Measurements from ENCODE around the gene AMBRA1.

The AMBRA1 gene

DNA sequence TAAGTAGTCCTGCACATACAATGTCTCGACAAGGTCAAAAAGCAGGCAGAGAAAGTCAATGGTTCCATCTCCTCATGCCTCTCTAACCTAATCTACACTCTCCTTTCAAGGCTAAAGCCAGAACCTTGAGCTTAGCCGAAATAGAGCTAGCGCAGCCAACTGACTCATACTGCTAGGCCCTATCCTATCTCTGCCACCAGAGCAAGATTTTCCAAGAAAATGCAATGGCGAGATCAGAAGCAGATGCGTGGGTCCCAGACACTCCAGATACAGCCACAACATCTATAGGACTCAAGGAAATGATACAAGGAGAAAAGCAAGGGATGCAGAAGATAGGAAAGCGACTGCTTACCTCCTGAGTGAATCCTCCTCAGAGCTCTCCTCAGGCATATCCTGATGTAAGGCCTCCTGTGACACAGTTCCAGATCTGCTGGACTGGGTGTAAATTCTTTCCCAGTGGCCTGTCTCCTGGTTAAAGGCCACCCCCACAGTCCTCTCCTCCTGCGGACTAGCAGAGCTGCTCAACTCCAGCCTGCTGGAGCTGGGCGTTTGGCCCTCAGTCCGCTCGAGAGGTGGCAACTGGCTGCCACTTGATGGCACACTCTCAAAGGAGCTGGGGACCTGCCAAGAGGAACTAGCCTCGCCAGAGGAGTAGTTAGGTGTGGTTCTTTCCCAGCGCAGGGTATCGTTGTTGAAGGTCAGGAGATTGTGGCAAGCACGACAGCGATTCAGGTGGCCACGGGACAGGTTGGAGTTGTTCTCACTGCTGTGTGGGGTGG lies 52.0 kb downstream of the AMBRA1 start:
- Histone ChIP-seq H2AFZ (ENCODE audit: low read depth, low read length) (no peak overlapping the region), H3K79me2 (ENCODE audit: insufficient read depth, low read length) (peaks cover 56% of the 10 kb centered on the region), H3K27me3 (ENCODE audit: insufficient read depth, low read length, poor library complexity) (no peaks in the 10 kb centered on the region), H3K9me3 (ENCODE audit: insufficient read depth, low read length, severe bottlenecking) (no peaks in the 10 kb centered on the region), H3K4me1 (ENCODE audit: insufficient read depth, low read length) (0 out of 2 replicates have a peak, but pooled peaks cover 6% of the 10 kb centered on the region), H3K9ac (ENCODE audit: low read depth, low read length) (no peak overlapping the region), H4K20me1 (ENCODE audit: insufficient read depth, low read length) (peaks cover 20% of the 10 kb centered on the region; the same call in 1 of the 2 replicates), H3K36me3 (ENCODE audit: insufficient read depth, low read length) (peaks cover 80% of the 10 kb centered on the region), H3K4me2 (ENCODE audit: insufficient read depth, low read length) (no peak overlapping the region), H3K4me3 (ENCODE audit: low read depth in 1 of 2, low read length in 2 of 2) (no peak overlapping the region), H3K27ac (ENCODE audit: low read length) (no peak overlapping the region)
- DNase-seq (no peak), ATAC-seq (ENCODE audit: insufficient read depth, low read depth) (no peak)
- TF ChIP-seq, protein P1, sequence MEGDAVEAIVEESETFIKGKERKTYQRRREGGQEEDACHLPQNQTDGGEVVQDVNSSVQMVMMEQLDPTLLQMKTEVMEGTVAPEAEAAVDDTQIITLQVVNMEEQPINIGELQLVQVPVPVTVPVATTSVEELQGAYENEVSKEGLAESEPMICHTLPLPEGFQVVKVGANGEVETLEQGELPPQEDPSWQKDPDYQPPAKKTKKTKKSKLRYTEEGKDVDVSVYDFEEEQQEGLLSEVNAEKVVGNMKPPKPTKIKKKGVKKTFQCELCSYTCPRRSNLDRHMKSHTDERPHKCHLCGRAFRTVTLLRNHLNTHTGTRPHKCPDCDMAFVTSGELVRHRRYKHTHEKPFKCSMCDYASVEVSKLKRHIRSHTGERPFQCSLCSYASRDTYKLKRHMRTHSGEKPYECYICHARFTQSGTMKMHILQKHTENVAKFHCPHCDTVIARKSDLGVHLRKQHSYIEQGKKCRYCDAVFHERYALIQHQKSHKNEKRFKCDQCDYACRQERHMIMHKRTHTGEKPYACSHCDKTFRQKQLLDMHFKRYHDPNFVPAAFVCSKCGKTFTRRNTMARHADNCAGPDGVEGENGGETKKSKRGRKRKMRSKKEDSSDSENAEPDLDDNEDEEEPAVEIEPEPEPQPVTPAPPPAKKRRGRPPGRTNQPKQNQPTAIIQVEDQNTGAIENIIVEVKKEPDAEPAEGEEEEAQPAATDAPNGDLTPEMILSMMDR (IDR thresholded peaks at IDR 0.05; ENCODE audit: borderline replicate concordance, extremely low read depth, low read length, poor library complexity, severe bottlenecking): peak; percentile 38
- no peak for TF ChIP-seq EZH2 (IDR thresholded peaks at IDR 0.05; ENCODE audit: borderline replicate concordance, low read depth, low read length, severe bottlenecking)

DNA sequence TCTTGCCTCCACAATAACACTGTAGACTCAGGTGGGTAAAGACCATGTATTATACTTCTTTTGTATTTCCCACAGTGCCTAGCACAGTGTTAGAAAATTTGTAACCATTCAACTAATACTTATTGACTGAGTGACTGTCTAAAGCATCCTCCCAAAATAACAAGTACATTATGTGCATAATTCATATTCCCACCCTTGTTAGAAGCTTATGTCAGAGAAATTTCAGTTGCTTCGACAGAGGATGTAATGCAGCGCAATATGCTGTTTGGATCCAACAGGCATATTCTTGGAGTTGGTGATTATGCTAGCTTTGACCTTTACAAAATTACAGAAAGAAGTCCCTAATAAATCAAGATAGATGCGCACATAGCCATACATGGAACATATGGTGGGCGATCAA lies 53.0 kb downstream of the AMBRA1 start:
- Histone ChIP-seq H3K4me2 (ENCODE audit: insufficient read depth, low read length) (no peak overlapping the region), H3K9ac (ENCODE audit: low read depth, low read length) (no peak overlapping the region), H3K27me3 (ENCODE audit: insufficient read depth, low read length, poor library complexity) (no peaks in the 10 kb centered on the region), H3K36me3 (ENCODE audit: insufficient read depth, low read length) (peaks cover 71% of the 10 kb centered on the region), H4K20me1 (ENCODE audit: insufficient read depth, low read length) (peaks cover 29% of the 10 kb centered on the region), H3K27ac (ENCODE audit: low read length) (no peak overlapping the region), H2AFZ (ENCODE audit: low read depth, low read length) (no peak overlapping the region), H3K9me3 (ENCODE audit: insufficient read depth, low read length, severe bottlenecking) (no peaks in the 10 kb centered on the region), H3K79me2 (ENCODE audit: insufficient read depth, low read length) (peaks cover 65% of the 10 kb centered on the region), H3K4me3 (ENCODE audit: low read depth in 1 of 2, low read length in 2 of 2) (no peak overlapping the region), H3K4me1 (ENCODE audit: insufficient read depth, low read length) (0 out of 2 replicates have a peak, but pooled peaks cover 6% of the 10 kb centered on the region)
- no peak for ATAC-seq (ENCODE audit: insufficient read depth, low read depth)
- no peak for DNase-seq
- TF ChIP-seq, protein P1 (IDR thresholded peaks at IDR 0.05; ENCODE audit: borderline replicate concordance, extremely low read depth, low read length, poor library complexity, severe bottlenecking): no peak
- no peak for TF ChIP-seq EZH2 (IDR thresholded peaks at IDR 0.05; ENCODE audit: borderline replicate concordance, low read depth, low read length, severe bottlenecking)

DNA sequence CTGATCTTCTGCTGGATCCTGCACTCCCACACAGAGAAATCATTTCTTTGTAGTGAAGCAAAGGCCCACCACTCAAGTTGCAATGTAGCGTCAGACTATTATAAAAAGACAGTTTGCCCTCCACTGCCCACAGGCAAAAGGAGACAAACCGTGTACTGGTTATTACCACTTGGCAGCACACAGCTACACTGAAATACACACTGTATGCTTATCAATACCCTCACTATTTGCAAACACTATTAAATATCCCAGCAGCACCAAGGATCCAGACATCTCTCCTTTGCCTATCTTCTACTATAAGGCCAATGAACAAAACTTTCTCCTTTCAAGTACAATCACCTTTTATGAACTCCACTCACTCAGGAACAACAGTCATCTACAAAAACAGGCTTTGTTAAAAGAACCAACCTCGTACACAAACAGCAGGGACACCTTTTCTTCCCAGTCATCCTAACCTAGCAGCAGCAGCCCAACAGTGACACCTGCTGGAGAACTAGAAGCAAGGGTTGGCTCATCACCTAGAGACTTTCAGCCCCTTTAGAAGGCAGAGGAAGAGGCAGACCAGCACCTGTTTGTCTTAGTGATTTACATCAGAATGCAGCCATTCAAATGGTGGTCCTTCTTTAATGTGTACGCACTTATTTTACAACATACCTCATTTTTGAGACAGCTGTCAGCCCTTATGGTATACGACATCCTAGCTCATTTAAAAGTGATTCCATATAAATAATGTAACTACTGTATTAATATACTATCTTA lies 56.1 kb downstream of the AMBRA1 start:
- Histone ChIP-seq H3K79me2 (ENCODE audit: insufficient read depth, low read length) (peaks cover 91% of the 10 kb centered on the region), H3K9ac (ENCODE audit: low read depth, low read length) (no peak overlapping the region), H3K4me3 (ENCODE audit: low read depth in 1 of 2, low read length in 2 of 2) (no peak overlapping the region), H2AFZ (ENCODE audit: low read depth, low read length) (no peak overlapping the region), H3K27ac (ENCODE audit: low read length) (peak overlapping the region; percentile 16), H3K4me2 (ENCODE audit: insufficient read depth, low read length) (no peak overlapping the region), H3K4me1 (ENCODE audit: insufficient read depth, low read length) (0 out of 2 replicates have a peak, but pooled peaks cover 6% of the 10 kb centered on the region), H3K27me3 (ENCODE audit: insufficient read depth, low read length, poor library complexity) (no peaks in the 10 kb centered on the region), H3K36me3 (ENCODE audit: insufficient read depth, low read length) (peaks cover 47% of the 10 kb centered on the region), H3K9me3 (ENCODE audit: insufficient read depth, low read length, severe bottlenecking) (no peaks in the 10 kb centered on the region), H4K20me1 (ENCODE audit: insufficient read depth, low read length) (peaks cover 49% of the 10 kb centered on the region)
- peak; percentile 98 for ATAC-seq (ENCODE audit: insufficient read depth, low read depth)
- peak; percentile 77 for DNase-seq
- TF ChIP-seq, protein P1 (IDR thresholded peaks at IDR 0.05; ENCODE audit: borderline replicate concordance, extremely low read depth, low read length, poor library complexity, severe bottlenecking): peak; percentile 98
- no peak for TF ChIP-seq EZH2 (IDR thresholded peaks at IDR 0.05; ENCODE audit: borderline replicate concordance, low read depth, low read length, severe bottlenecking)
